ENCODE measurements around the gene FICD. TPM values are rescaled to one million over a fixed set of nuclear protein-coding genes. Genes with fewer than 3 reads are reported as not detected.

Gene FICD
- total and polyA plus RNA-seq, 9 of the 15 experiments (the other 6 are each of a cell fraction or from before 2014, with no cell fraction given) = 0.88 to 4.5 (median 1.9) TPM

DNA sequence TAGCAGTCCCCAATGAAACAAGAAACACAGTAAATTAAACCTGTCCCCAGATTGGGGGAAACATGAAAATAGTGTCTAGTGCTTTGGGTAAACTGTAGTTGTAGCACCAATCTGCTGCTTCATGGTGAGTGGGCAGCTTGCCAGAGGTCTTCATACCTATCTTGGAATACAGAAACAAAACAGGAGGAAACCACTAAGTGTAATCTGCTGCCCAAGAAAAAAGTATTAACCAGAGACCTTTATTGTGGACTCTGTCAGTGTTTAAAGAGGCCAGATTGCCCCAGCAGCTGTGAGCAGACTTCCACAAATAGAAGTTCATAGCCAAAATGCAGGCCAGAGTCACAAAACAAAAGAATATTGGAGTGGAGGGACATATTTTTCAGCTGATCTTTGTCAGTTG lies 49.6 kb downstream of the FICD start (continued):
- TF ChIP-seq, protein P1, sequence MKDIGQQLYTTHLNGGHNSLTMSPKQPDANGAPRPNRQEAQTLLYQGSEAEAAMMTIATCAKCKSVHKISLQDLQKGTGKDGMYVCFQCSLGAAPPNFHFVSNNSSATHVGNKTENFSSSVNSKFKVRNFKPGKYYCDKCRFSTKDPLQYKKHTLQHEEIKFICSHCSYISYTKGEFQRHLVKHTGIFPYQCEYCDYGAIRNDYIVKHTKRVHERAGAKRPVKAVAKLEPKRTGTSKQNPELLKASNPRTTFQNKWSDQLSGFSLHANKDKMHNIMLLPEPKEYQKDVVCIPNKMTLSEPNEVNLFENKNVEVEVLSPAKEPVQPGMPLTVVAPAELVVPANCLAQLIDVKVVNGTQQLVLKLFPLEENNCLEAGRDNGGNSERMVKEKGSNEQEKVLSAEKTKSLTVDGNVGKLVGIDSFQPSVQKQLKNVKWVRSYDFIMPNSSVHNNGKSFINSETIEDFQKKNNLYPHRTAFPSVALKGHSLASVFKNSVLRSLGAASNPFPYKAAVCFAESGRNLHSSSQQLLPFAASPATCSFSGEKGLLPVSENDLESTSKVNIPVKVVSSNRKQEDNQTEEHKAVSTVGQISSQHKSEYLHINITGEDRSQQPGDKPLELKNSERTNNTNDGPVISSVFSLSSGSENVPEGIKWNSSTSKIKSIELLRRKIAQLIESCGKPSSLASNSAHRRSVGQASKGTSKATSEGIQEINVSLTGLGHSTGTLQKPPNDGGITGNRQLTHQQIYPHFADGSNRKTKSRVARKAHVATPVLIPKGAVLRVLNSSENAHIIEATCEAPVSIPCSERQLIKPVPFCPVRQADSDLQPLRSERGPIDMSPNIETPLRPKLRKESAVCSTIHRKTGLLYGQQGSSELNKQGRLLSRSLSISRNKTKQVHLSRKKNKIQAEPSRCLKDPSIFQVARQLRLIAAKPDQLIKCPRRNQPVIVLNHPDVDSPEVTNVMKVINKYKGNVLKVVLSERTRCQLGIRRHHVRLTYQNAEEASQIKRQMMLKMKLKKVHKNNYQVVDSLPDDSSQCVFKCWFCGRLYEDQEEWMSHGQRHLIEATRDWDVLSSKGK (CRISPR knock-in tag; IDR thresholded peaks at IDR 0.05) = no peak
- TF ChIP-seq SIRT6 (IDR thresholded peaks at IDR 0.05; ENCODE audit: low read depth, low read length) (no peak), MED1 (CRISPR knock-in tag; IDR thresholded peaks at IDR 0.05; ENCODE audit: borderline replicate concordance) (no peak), CCNT2 (IDR thresholded peaks at IDR 0.05; ENCODE audit: borderline replicate concordance, extremely low read depth, insufficient read length, low read depth, low read length) (no peak), LARP7 (IDR thresholded peaks at IDR 0.05) (no peak), EHMT2 (IDR thresholded peaks at IDR 0.05) (no peak), CHD4 (IDR thresholded peaks at IDR 0.05; ENCODE audit: insufficient read depth, insufficient replicate concordance, low read depth, low read length, poor library complexity, severe bottlenecking) (no peak), DPF2 (IDR thresholded peaks at IDR 0.05) (peak; percentile 74; the same call in 1 of the 2 replicates), KLF16 (IDR thresholded peaks at IDR 0.05) (peak; percentile 60; the same call in 1 of the 2 replicates), PTTG1 (tag; IDR thresholded peaks at IDR 0.05; ENCODE audit: low read depth) (no peak), ZNF134 (CRISPR knock-in tag; conservative IDR thresholded peaks at IDR 0.05) (no peak), SIX5 (IDR thresholded peaks at IDR 0.05; ENCODE audit: borderline replicate concordance in 1 of 2, insufficient read depth in 1 of 2, low read depth in 1 of 2, low read length in 2 of 2) (no peak), ARID1B (IDR thresholded peaks at IDR 0.05) (peak; percentile 74), ESRRB (CRISPR knock-in tag; IDR thresholded peaks at IDR 0.05; ENCODE audit: borderline replicate concordance) (no peak)
- TF ChIP-seq, protein P2, sequence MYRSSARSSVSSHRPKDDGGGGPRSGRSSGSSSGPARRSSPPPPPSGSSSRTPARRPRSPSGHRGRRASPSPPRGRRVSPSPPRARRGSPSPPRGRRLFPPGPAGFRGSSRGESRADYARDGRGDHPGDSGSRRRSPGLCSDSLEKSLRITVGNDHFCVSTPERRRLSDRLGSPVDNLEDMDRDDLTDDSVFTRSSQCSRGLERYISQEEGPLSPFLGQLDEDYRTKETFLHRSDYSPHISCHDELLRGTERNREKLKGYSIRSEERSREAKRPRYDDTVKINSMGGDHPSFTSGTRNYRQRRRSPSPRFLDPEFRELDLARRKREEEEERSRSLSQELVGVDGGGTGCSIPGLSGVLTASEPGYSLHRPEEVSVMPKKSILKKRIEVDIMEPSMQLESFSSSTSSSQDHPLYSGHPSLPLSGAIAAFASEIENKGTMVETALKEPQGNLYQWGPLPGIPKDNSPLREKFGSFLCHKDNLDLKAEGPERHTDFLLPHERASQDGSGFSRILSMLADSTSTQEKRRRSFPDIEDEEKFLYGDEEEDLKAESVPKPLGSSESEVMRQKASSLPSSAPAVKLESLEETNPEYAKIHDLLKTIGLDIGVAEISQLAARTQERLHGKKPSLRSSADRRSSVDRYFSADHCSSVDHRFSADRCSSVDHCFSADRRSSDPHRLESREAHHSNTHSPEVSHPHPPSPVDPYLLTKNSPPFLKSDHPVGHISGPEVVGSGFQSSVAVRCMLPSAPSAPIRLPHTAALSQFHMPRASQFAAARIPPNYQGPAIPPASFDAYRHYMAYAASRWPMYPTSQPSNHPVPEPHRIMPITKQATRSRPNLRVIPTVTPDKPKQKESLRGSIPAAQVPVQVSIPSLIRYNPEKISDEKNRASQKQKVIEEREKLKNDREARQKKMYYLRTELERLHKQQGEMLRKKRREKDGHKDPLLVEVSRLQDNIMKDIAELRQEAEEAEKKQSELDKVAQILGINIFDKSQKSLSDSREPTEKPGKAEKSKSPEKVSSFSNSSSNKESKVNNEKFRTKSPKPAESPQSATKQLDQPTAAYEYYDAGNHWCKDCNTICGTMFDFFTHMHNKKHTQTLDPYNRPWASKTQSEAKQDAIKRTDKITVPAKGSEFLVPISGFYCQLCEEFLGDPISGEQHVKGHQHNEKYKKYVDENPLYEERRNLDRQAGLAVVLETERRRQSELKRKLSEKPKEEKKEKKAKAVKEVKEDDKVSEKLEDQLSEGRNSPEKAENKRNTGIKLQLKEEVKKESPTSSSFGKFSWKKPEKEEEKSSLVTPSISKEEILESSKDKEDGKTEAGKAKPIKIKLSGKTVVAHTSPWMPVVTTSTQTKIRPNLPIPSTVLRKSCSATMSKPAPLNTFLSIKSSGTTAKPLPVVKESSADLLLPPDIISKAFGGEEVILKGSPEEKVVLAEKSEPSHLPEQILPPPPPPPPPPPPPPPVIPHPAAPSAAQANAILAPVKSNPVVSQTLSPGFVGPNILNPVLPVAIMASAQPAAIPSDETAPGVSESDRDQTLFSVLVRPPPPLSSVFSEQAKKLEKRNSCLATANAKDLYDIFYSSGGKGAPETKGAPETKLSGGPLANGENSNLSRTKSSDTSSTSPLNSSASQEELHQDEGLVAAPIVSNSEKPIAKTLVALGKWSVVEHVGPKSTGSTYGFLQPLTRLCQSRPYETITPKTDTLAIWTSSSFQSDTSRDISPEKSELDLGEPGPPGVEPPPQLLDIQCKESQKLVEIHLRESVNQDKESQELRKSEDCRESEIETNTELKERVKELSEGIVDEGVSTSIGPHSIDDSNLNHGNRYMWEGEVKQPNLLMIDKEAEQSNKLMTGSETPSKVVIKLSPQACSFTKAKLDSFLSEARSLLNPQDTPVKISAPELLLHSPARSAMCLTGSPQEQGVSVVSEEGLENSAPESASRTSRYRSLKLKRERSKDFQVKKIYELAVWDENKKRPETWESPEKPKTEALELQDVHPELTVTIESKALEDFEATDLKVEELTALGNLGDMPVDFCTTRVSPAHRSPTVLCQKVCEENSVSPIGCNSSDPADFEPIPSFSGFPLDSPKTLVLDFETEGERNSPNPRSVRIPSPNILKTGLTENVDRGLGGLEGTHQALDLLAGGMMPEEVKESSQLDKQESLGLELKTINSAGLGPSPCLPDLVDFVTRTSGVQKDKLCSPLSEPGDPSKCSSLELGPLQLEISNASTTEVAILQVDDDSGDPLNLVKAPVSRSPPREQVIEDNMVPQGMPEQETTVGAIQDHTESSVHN (IDR thresholded peaks at IDR 0.05; ENCODE audit: borderline replicate concordance in 1 of 2, low read depth in 1 of 2) = no peak
- TF ChIP-seq, protein P3, sequence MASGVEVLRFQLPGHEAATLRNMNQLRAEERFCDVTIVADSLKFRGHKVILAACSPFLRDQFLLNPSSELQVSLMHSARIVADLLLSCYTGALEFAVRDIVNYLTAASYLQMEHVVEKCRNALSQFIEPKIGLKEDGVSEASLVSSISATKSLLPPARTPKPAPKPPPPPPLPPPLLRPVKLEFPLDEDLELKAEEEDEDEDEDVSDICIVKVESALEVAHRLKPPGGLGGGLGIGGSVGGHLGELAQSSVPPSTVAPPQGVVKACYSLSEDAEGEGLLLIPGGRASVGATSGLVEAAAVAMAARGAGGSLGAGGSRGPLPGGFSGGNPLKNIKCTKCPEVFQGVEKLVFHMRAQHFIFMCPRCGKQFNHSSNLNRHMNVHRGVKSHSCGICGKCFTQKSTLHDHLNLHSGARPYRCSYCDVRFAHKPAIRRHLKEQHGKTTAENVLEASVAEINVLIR (CRISPR knock-in tag; IDR thresholded peaks at IDR 0.05) = no peak

Measured in K562 (cell line).